ENCODE data around the gene SNRNP27.
"Not testable (repeated sequence)": the region's sequence is repeated elsewhere in the genome, so short reads cannot be mapped to it uniquely, and the experiment has no call there.

The SNRNP27 gene

GRCh38 chr2:69947325-69947931, 53.7 kb downstream of the SNRNP27 start:
- Histone ChIP-seq H3K4me3 (ENCODE audit: insufficient read length, low read depth) (no peak overlapping the region), H3K9me3 (ENCODE audit: insufficient read depth, low read length) (no peaks in the 10 kb centered on the region), H3K9ac (ENCODE audit: insufficient read length, low read depth) (no peak overlapping the region), H3K36me3 (ENCODE audit: insufficient read depth, insufficient read length, low read length) (no peaks in the 10 kb centered on the region), H3K27me3 (ENCODE audit: insufficient read depth, insufficient read length) (no peaks in the 10 kb centered on the region), H3K4me1 (ENCODE audit: insufficient read depth, insufficient read length) (no peaks in the 10 kb centered on the region)
- TF ChIP-seq YY1 (IDR thresholded peaks at IDR 0.05; ENCODE audit: insufficient read depth, insufficient read length) (no peak), ZNF274 (IDR thresholded peaks at IDR 0.05; ENCODE audit: low read depth, low read length) (no peak)
- DNase-seq (ENCODE audit: low read depth, low spot score): no peak

DNA sequence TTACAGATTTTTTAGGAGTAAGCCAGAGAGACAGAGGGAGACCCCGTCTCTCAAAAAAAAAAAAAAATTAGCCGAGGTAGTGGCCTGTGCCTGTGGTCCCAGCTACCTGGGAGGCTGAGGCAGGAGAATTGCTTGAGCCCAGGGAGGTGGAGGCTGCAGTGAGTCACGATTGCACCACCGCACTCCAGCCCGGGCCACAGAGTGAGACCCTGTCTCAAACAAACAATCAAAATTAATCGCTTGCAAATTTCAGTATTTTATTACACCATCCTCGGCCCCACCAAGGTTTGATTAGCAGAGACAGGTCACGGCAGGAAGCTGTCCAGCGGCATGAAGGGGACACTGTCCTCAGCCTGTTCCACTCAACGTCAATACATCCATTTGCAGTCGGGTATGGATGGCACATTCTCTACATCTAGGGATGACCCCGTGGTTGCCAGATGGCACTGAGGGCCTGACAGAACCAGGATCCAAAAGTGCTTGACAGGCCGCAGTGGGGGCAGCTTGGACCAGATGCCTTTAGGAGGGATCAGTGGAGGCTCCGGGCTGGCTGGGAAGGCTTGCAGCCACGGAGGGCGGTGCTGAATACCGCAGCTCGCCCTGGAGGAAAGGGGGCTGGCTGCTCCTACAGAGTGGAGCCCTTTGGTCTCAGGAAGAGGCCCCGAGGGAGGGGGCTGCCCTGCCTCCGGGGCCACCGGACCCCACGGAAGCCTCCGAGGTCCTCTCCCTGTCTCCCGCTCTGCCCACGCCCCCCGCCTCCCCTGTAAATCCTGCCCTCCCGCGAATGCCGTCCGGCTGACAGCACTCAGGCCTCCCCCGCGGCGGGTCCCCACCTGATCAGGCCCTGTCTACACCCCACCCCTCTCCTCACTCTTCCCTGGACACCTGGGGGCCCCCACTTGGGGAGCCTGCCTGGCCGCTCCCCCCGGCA, 54.5 kb downstream of the SNRNP27 start:
- Histone ChIP-seq H3K4me3 (ENCODE audit: insufficient read length, low read depth) (no peak overlapping the region), H3K9ac (ENCODE audit: insufficient read length, low read depth) (no peak overlapping the region)

GRCh38 chr2:69948963-69949645, 55.3 kb downstream of the SNRNP27 start:
- Histone ChIP-seq H3K4me1 (ENCODE audit: insufficient read depth, insufficient read length) (no peaks in the 10 kb centered on the region), H3K4me3 (ENCODE audit: insufficient read length, low read depth) (no peak overlapping the region)
- TF ChIP-seq ZNF274 (IDR thresholded peaks at IDR 0.05; ENCODE audit: low read depth, low read length) (no peak), YY1 (IDR thresholded peaks at IDR 0.05; ENCODE audit: insufficient read depth, insufficient read length) (no peak), SUZ12 (IDR thresholded peaks at IDR 0.05; ENCODE audit: extremely low read depth, insufficient read depth, insufficient read length) (no peak)

More for the DNA sequence above, 54.5 kb downstream of the SNRNP27 start:
- H3K36me3 ChIP-seq (ENCODE audit: insufficient read depth, insufficient read length, low read length): no peaks in the 10 kb centered on the region
- no peaks in the 10 kb centered on the region for H3K4me1 ChIP-seq (ENCODE audit: insufficient read depth, insufficient read length)
- H3K9me3 ChIP-seq (ENCODE audit: insufficient read depth, low read length): no peaks in the 10 kb centered on the region
- no peak for DNase-seq (ENCODE audit: low read depth, low spot score)
- H3K27me3 ChIP-seq (ENCODE audit: insufficient read depth, insufficient read length): no peaks in the 10 kb centered on the region
- TF ChIP-seq YY1 (IDR thresholded peaks at IDR 0.05; ENCODE audit: insufficient read depth, insufficient read length) (no peak), ZNF274 (IDR thresholded peaks at IDR 0.05; ENCODE audit: low read depth, low read length) (no peak), SUZ12 (IDR thresholded peaks at IDR 0.05; ENCODE audit: extremely low read depth, insufficient read depth, insufficient read length) (no peak)

GRCh38 chr2:69950241-69950640, 56.5 kb downstream of the SNRNP27 start:
- H3K9ac ChIP-seq (ENCODE audit: insufficient read length, low read depth): no peak overlapping the region
- no peak for DNase-seq (ENCODE audit: low read depth, low spot score)
- H3K27me3 ChIP-seq (ENCODE audit: insufficient read depth, insufficient read length): no peaks in the 10 kb centered on the region
- H3K36me3 ChIP-seq (ENCODE audit: insufficient read depth, insufficient read length, low read length): no peaks in the 10 kb centered on the region
- no peak overlapping the region for H3K4me3 ChIP-seq (ENCODE audit: insufficient read length, low read depth)
- H3K9me3 ChIP-seq (ENCODE audit: insufficient read depth, low read length): no peaks in the 10 kb centered on the region
- TF ChIP-seq YY1 (IDR thresholded peaks at IDR 0.05; ENCODE audit: insufficient read depth, insufficient read length) (no peak), SUZ12 (IDR thresholded peaks at IDR 0.05; ENCODE audit: extremely low read depth, insufficient read depth, insufficient read length) (no peak), ZNF274 (IDR thresholded peaks at IDR 0.05; ENCODE audit: low read depth, low read length) (no peak)
- no peaks in the 10 kb centered on the region for H3K4me1 ChIP-seq (ENCODE audit: insufficient read depth, insufficient read length)

More at GRCh38 chr2:69948963-69949645, 55.3 kb downstream of the SNRNP27 start:
- Histone ChIP-seq H3K27me3 (ENCODE audit: insufficient read depth, insufficient read length) (no peaks in the 10 kb centered on the region), H3K9me3 (ENCODE audit: insufficient read depth, low read length) (no peaks in the 10 kb centered on the region), H3K36me3 (ENCODE audit: insufficient read depth, insufficient read length, low read length) (no peaks in the 10 kb centered on the region), H3K9ac (ENCODE audit: insufficient read length, low read depth) (no peak overlapping the region)
- DNase-seq (ENCODE audit: low read depth, low spot score): no peak

DNA sequence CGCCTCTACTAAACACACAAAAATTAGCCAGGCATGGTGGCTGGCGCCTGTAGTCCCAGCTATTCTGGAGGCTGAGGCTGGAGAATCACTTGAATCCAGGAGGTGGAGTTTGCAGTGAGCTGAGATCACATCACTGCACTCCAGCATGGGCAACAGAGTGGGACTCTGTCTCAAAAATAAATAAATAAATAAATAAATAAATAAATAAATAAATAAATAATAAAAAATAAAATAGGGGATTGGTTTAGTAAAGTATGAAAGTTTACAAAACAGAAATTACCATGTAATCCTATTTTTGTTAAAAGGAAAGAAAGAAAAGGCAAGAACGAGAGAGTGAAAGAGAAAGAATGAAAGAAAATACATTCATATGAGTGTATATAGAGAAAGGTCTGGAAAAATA, 56.9 kb downstream of the SNRNP27 start:
- H3K9me3 ChIP-seq (ENCODE audit: insufficient read depth, low read length); DNase-seq (ENCODE audit: low read depth, low spot score); H3K36me3 ChIP-seq (ENCODE audit: insufficient read depth, insufficient read length, low read length); H3K27me3 ChIP-seq (ENCODE audit: insufficient read depth, insufficient read length); H3K4me1 ChIP-seq (ENCODE audit: insufficient read depth, insufficient read length); H3K9ac ChIP-seq (ENCODE audit: insufficient read length, low read depth); H3K4me3 ChIP-seq (ENCODE audit: insufficient read length, low read depth): not testable (repeated sequence)

- Histone ChIP-seq H3K4me1 (ENCODE audit: insufficient read depth, insufficient read length) (no peaks in the 10 kb centered on the region), H3K9me3 (ENCODE audit: insufficient read depth, low read length) (no peaks in the 10 kb centered on the region), H3K27me3 (ENCODE audit: insufficient read depth, insufficient read length) (no peaks in the 10 kb centered on the region), H3K36me3 (ENCODE audit: insufficient read depth, insufficient read length, low read length) (no peaks in the 10 kb centered on the region), H3K4me3 (ENCODE audit: insufficient read length, low read depth) (no peak overlapping the region), H3K9ac (ENCODE audit: insufficient read length, low read depth) (no peak overlapping the region)
- no peak for DNase-seq (ENCODE audit: low read depth, low spot score)
- TF ChIP-seq YY1 (IDR thresholded peaks at IDR 0.05; ENCODE audit: insufficient read depth, insufficient read length): no peak
- TF ChIP-seq ZNF274 (IDR thresholded peaks at IDR 0.05; ENCODE audit: low read depth, low read length): no peak
- no peak for TF ChIP-seq SUZ12 (IDR thresholded peaks at IDR 0.05; ENCODE audit: extremely low read depth, insufficient read depth, insufficient read length)
These were observed 58.8 kb downstream of the SNRNP27 start for GRCh38 chr2:69952336-69953115.
